Endothelial cell of umbilical vein (primary cell): ENCODE results near the gene SPO11. TPM values are rescaled to one million over a fixed set of nuclear protein-coding genes. Genes with fewer than 3 reads are reported as not detected.

ENCODE experiments used
- BruUV-seq: library from RNA; stranded (reverse); fragments of 400-500 nt; replicated peaks from 2 replicates; lab custom pipeline; 2021; lab: Mats Ljungman, UMichigan
- CTCF ChIA-PET: fragments of 300-600, 350-600 bp; sonication (Branson Sonifier 250); formaldehyde crosslinking; loops from one replicate; lab custom pipeline; 2021; ENCODE audit warnings: antibody characterized with exemption, inconsistent platforms; lab: Charles Lee
- POLR2A ChIA-PET: fragments of 300-600, 350-600 bp; sonication (Branson Sonifier 250); formaldehyde crosslinking; loops from one replicate; lab custom pipeline; 2021; ENCODE audit warnings: antibody characterized with exemption, inconsistent platforms; lab: Charles Lee
- DNase-seq: peaks from one replicate; pipeline ENCODE4 v3.0.0-alpha.2; 2011; ENCODE audit warnings: low read depth, low spot score
- FAIRE-seq: peaks from 2 replicates; lab custom pipeline; 2011; peaks lifted over from hg19 to GRCh38; lab: Jason Lieb, UNC
- H2AFZ ChIP-seq: 2 replicates; pipeline ENCODE4 v1.6.0; 2012; ENCODE audit warnings: low read depth, low read length, control low read depth, inconsistent platforms
- H3K27ac ChIP-seq: 2 replicates; pipeline ENCODE4 v1.5.1; 2011; ENCODE audit warnings: low read depth, mild to moderate bottlenecking, control low read depth, low read length, moderate library complexity; ENCODE audit not compliant: insufficient read depth
- H3K27me3 ChIP-seq, 2 experiments: 2 replicates each; pipeline versions ENCODE4 v1.6.0 to v1.6.1; 2011; ENCODE audit warnings: low read length in 2 of 2, mixed read lengths in 1 of 2; ENCODE audit not compliant: control insufficient read depth in 2 of 2, insufficient read depth in 2 of 2
- H3K36me3 ChIP-seq, 2 experiments: 2 replicates in 1 of 2; 3 replicates in 1 of 2; pipeline ENCODE4 v1.5.1; 2011; ENCODE audit warnings: low read length in 2 of 2, mild to moderate bottlenecking in 1 of 2, moderate library complexity in 1 of 2; ENCODE audit not compliant: control insufficient read depth in 2 of 2, insufficient read depth in 2 of 2; ENCODE audit errors: extremely low read depth in 1 of 2
- H3K4me1 ChIP-seq: 3 replicates; pipeline ENCODE4 v1.5.1; 2011; ENCODE audit warnings: mild to moderate bottlenecking, low read length; ENCODE audit not compliant: control insufficient read depth, insufficient read depth; ENCODE audit errors: extremely low read depth
- H3K4me2 ChIP-seq: 2 replicates; pipeline ENCODE4 v1.6.1; 2011; ENCODE audit warnings: low read length, control low read depth, mixed read lengths; ENCODE audit not compliant: insufficient read depth
- H3K4me3 ChIP-seq, 3 experiments: fragments of 200-600 bp in 1 of 3; sonication (generic), shearing (Covaris generic) in 1 of 3; replicated peaks in 1 of 3; 2 replicates each; pipeline ENCODE4 v1.5.1; 2011 to 2016; ENCODE audit warnings: control low read depth in 3 of 3, low read length in 3 of 3, mild to moderate bottlenecking in 2 of 3, inconsistent platforms in 1 of 3, low read depth in 1 of 3, moderate library complexity in 1 of 3; ENCODE audit not compliant: insufficient read depth in 1 of 3
- H3K79me2 ChIP-seq: 2 replicates; pipeline ENCODE4 v1.6.0; 2012; ENCODE audit warnings: low read length, inconsistent platforms; ENCODE audit not compliant: control insufficient read depth, insufficient read depth
- H3K9ac ChIP-seq: replicated peaks from 2 replicates; pipeline ENCODE3; 2011; ENCODE audit warnings: low read length, control low read depth; ENCODE audit not compliant: insufficient read depth; ENCODE audit errors: extremely low read depth
- H3K9me1 ChIP-seq: replicated peaks from 3 replicates; pipeline ENCODE4 v1.6.0; 2011; ENCODE audit warnings: mild to moderate bottlenecking, low read length; ENCODE audit not compliant: control insufficient read depth, insufficient read depth; ENCODE audit errors: extremely low read depth
- H3K9me3 ChIP-seq: replicated peaks from 2 replicates; pipeline ENCODE4 v1.5.1; 2012; ENCODE audit warnings: low read length, inconsistent platforms; ENCODE audit not compliant: control insufficient read depth, insufficient read depth
- H4K20me1 ChIP-seq: replicated peaks from 2 replicates; pipeline ENCODE3; 2011; ENCODE audit warnings: mild to moderate bottlenecking, low read length; ENCODE audit not compliant: control insufficient read depth, insufficient read depth; ENCODE audit errors: extremely low read depth
- CTCF ChIP-seq, 2 donors: IDR thresholded peaks; 1 replicate in 1 of 2; 2 replicates in 1 of 2; pipeline ENCODE4 v1.5.1; 2011; ENCODE audit warnings: low read length in 2 of 2, mild to moderate bottlenecking in 2 of 2, moderate library complexity in 2 of 2, control low read depth in 1 of 2, inconsistent platforms in 1 of 2, low read depth in 1 of 2; ENCODE audit not compliant: insufficient read depth in 1 of 2; ENCODE audit errors: extremely low read depth in 1 of 2
- EZH2 ChIP-seq: IDR thresholded peaks from 2 replicates; pipeline ENCODE4 v1.6.1; 2012; ENCODE audit warnings: borderline replicate concordance, low read depth, mild to moderate bottlenecking, moderate library complexity, low read length, inconsistent platforms; ENCODE audit not compliant: severe bottlenecking
- FOS ChIP-seq: IDR thresholded peaks from 2 replicates; pipeline ENCODE4 v1.6.1; 2011; ENCODE audit warnings: mild to moderate bottlenecking, low read length, moderate library complexity, borderline replicate concordance; ENCODE audit not compliant: insufficient read depth
- GATA2 ChIP-seq: IDR thresholded peaks from 2 replicates; pipeline ENCODE4 v1.7.0; 2011; ENCODE audit warnings: low read depth, mild to moderate bottlenecking, moderate library complexity, mixed read lengths, low read length; ENCODE audit not compliant: insufficient read length, insufficient read depth
- JUN ChIP-seq: IDR thresholded peaks from 2 replicates; pipeline ENCODE4 v1.6.1; 2011; ENCODE audit warnings: borderline replicate concordance, low read depth; ENCODE audit not compliant: insufficient read length, insufficient read depth
- MYC ChIP-seq: IDR thresholded peaks from one replicate; pipeline ENCODE4 v1.6.1; 2011; ENCODE audit warnings: mild to moderate bottlenecking, low read depth, low read length
- POLR2A ChIP-seq: IDR thresholded peaks from 2 replicates; pipeline ENCODE4 v1.6.1; 2012; ENCODE audit warnings: low read depth, mild to moderate bottlenecking, control low read depth, low read length
- POLR2AphosphoS5 ChIP-seq: IDR thresholded peaks from 2 replicates; pipeline ENCODE4 v1.6.1; 2012; ENCODE audit warnings: low read depth, mild to moderate bottlenecking, control low read depth, low read length, moderate library complexity; ENCODE audit not compliant: insufficient read depth
- dilution Hi-C: fragments of 300-500 bp; cut with MboI; formaldehyde crosslinking; loops from one replicate; pipeline ENCODE4 v1.15.0; 2019; ENCODE audit warnings: low sequenced_read_pairs; ENCODE audit not compliant: extremely low pct_ligation_motif_present
- intact Hi-C: fragments of 100-400 bp; cut with micrococcal nuclease; formaldehyde crosslinking; loops from one replicate; pipeline ENCODE4 v1.10.0; 2022
- polyA plus RNA-seq, 4 experiments: library from polyadenylated mRNA; depleted of rRNA in 3 of 4; stranded (reverse) in 3 of 4; unstranded in 1 of 4; fragments of >200 nt; gene quantifications; 2 replicates each; pipeline versions ENCODE4 v1.2.1 to v1.2.3, GENCODE V29; 2011 to 2012; ENCODE audit warnings: missing spikeins in 1 of 4
- total RNA-seq: library from RNA; stranded (reverse); gene quantifications from 2 replicates; pipeline ENCODE4 v1.2.3, GENCODE V29; 2021
- TF ChIP-seq, protein P1 (sequence below): IDR thresholded peaks from 2 replicates; pipeline ENCODE4 v1.6.1; 2011; ENCODE audit not compliant: insufficient read depth, insufficient read length

SPO11 gene
- total and polyA plus RNA-seq, 2 donors (not counting 3 experiments of a cell fraction or from before 2014, with no cell fraction given), result not detected

DNA sequence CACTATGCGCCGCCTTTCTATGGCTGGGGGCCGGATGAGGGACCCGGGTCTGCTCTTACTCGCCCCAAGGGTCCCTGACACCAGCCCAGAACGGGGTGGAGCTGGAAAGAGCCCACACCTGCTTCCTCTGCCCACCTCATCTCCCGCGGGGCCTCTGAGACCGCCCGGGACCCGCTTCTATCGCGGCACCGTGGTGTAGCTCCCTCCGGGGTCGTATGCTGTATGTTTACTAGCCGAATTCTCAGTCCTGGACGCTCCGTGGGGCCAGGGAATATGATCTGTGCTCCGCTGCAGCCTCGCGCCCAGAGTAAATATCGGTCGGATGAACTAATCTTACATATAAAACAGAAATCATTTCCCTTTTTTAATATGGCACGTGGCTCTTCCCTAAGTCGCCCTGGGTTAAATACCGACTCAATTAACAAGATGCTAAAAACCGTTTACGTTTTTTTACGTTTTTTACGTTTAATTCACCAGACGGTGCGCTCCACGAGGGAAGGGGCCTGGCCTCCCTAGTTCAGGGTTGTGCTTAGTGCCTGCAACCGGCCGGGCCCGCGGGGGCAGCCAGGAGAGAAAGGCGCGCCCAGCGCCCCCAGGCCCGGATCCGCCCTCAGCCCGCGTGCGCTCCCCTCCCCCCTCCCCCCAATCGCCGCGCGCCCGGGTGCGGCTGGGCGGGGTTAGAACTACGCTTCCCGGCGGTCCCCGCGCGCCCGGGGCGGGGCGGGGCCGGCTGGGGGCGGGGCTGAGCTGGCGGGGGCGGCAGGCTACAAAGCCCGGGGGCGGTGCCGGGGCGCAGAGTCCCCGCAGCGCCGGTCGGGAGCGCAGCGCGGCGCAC, 61.2 kb downstream of the SPO11 start, which contains the start of gene RBM38:
Gene RBM38 (plus strand): TSS at position 793 of the 835 bp plus-strand sequence. CDS start 186 bp downstream, outside the sequence.
- Histone ChIP-seq H3K4me1 (peaks cover 21% of the 10 kb centered on the region), H3K9ac (peak within 1 kb of the TSS; percentile 59), H3K79me2 (peaks cover 15% of the 10 kb centered on the region), H3K4me2 (peak within 1 kb of the TSS; percentile 82), H3K27me3 (no peaks in the 10 kb centered on the region), H3K9me3 (no peaks in the 10 kb centered on the region), H3K4me3 (peak within 1 kb of the TSS; percentile 65 to 84 (median 69)), H2AFZ (peak within 1 kb of the TSS; percentile 91), H3K27ac (peak within 1 kb of the TSS; percentile 16), H3K36me3 (peaks cover 0 to 11% of the 10 kb centered on the region in 2 experiments), H3K9me1 (no peaks in the 10 kb centered on the region), H4K20me1 (no peaks in the 10 kb centered on the region)
- ChIA-PET CTCF (interaction anchor here (1.1 to 1.8 kb wide), 8 partner anchors 9 to 108 kb away, joined by 3 to 9 read pairs (median 4); no protein-coding TSS in a partner anchor), POLR2A (no interaction called here)
- BruUV-seq, result no TSS peak
- peak; percentile 56 for DNase-seq
- peak; percentile 53 for FAIRE-seq
- dilution Hi-C loops, result no loop called here
- TF ChIP-seq EZH2 (no peak), POLR2A (no peak), CTCF (IDR thresholded peaks at IDR 0.05; ENCODE audit: extremely low read depth in 1 of 2, insufficient read depth in 1 of 2, low read depth in 1 of 2, low read length in 2 of 2) (no peak), GATA2 (no peak), MYC (no peak), JUN (no peak), FOS (no peak), POLR2AphosphoS5 (no peak)
- TF ChIP-seq, protein P1, sequence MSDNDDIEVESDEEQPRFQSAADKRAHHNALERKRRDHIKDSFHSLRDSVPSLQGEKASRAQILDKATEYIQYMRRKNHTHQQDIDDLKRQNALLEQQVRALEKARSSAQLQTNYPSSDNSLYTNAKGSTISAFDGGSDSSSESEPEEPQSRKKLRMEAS, result no peak
- intact Hi-C loops, result loop anchor here (10.0 kb wide), 1 partner anchor 1014 kb away; no protein-coding TSS in a partner anchor
